AG20443 (cell line): ENCODE data around the gene ORMDL2.

Experiments used
- DNase-seq: peaks from one replicate; pipeline ENCODE4 v3.0.0; 2012; ENCODE audit warnings: low spot score, mixed read lengths

Gene ORMDL2, protein sequence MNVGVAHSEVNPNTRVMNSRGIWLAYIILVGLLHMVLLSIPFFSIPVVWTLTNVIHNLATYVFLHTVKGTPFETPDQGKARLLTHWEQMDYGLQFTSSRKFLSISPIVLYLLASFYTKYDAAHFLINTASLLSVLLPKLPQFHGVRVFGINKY

DNA sequence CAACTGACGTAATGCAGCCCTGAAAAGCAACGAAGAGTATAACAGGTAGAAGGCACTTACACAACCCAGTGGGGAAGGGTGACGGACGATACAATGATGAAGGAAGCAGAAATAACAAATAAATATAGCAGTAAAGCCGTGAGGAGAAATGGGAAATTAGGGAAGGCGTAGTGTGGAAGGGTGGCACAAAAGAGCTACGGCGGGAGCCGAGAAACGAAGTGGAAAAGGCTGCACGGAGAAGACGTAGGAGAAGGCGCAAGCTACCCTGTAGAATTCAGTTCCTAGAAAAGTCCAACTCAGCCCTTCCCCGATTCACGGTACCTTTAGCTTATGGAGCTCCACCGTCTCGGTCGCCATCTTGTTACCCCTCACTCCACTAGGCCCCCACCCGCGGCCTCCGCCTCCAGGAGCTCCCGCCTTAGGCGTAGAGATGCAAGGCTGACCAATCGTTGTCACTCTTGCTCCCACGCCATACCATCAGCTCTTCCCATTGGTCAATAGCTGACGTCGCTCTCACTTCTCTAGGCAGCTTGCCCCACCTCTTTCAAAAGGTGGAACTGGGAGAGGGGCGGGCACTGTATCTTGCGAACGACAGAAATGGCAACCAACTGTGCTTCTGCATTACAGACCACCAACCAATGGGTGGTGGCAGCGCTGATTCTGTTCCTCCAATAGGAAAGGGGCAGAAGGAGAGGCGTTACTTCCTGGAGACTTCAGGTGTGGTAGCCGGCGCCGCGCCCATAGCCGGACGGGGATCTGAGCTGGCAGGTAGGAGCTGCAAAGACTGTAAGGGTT lies at the start of gene ORMDL2, which contains the start of gene SARNP:
TSS of gene ORMDL2 (plus strand) at position 697 of the 795 bp plus-strand sequence. CDS start 959 bp downstream, outside the sequence.
TSS of gene SARNP (minus strand) at position 380 of the 795 bp plus-strand sequence. CDS start at position 357, 23 bp downstream.
- DNase-seq, result peak; percentile 97

DNA sequence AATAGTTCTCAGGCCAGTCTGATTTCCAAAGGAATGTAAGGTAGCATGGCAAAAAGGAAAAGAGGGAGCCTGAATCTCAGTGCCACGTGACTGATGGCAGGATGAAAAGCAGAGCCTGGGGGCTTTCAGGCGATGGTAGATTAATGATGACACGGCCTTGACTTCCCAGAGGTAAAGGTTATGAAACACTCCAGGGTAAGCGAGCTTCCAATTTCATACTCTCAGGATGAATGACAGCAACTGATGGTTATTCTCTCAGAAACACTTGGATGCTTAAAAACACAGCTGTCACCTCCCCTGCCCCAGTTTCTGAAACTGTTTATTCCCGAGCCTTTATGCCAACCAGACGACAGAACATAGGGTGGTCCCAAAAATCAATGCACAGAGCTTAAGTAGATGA lies 46.1 kb upstream of the ORMDL2 start:
- DNase-seq, result no peak

DNA sequence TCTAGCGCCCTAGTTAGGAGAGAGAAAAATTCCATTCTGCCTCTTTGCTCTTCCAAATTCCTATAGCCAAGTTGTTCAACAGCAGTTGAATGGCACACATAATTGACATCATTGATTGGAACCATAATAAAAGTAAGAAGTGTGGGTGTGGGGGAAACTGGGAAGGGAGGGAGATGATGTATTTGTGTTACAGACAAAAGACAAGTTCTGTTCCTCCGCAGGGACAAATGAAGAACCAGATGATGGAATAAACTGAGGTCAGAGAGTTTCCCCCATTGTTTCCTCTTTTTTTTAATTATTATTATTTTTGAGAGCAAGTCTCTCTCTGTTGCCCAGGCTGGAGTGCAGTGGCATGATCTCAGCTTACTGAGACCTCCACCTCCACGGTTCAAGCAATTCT lies 40.0 kb upstream of the ORMDL2 start:
- no peak for DNase-seq

DNA sequence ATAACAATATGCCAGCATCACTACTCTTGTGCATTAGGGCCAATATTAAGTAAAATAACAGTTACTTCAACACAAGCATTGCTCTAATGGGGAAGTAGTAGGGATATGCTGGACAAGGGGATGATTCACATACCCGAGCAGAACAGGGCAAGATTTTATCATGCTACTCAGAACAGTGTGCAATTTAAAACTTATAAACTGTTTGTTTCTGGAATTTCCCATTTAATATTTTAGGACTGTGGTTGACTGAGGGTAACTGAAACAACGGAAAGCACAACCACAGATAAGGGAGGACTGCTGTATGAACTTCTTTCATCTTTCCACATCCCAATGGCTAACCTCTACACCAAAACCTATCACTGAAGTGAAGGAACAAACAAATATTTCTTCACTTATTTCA lies 37.2 kb upstream of the ORMDL2 start:
- no peak for DNase-seq

DNA sequence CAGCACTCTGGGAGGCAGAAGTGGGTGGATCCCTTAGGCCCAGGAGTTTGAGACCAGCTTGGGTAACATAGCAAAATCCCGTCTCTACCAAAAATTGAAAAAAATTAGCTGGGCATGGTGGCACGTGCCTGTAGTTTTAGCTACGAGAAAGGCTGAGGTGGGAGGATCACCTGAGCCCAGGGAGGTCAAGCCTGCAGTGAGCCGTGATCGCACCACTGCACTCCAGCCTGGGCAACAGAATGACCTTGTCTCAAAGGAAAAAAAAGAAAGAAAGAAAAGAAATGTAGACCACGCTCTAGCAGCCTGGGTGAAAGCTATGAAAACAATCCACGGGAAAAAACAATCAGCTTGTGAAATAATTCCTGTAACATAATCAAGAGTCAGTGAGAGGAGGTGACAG lies 29.3 kb upstream of the ORMDL2 start:
- no peak for DNase-seq

DNA sequence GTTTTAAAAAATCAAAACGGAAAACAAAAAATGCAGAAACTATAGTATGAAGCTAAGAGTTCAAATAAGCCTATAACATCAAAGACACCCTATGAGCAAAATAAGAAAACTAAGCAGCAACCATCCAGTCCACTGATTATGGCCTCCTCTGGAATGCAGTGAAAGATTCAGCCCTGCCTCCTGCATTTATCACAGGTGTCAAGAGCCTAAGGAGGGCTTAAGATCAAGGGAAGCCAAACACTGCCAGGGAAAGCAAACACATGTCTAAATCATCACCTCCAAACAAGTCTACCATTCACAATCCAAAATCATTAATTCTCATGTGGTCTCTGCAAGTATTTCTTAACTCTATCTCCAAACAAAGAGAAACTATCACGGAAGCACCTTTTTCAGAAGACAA lies 28.7 kb upstream of the ORMDL2 start:
- DNase-seq, result no peak

DNA sequence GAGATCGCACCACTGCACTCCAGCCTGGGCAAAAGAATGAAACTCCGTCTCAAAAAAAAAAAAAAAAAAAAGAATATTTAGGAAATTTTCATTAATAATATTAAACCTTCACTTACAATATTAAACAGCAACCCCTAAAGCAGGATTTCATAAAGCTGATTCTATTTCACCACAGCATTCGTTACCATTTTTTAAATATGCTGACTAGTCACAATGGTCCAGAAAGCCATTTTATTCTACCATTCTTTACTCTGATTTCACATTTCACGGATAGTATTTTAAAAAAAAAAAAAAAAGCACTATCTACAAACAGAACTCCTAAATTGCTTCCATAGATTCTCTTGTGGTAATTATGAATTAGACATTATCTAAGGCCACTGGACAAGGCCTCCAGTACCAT lies 27.9 kb upstream of the ORMDL2 start:
- DNase-seq, result no peak

DNA sequence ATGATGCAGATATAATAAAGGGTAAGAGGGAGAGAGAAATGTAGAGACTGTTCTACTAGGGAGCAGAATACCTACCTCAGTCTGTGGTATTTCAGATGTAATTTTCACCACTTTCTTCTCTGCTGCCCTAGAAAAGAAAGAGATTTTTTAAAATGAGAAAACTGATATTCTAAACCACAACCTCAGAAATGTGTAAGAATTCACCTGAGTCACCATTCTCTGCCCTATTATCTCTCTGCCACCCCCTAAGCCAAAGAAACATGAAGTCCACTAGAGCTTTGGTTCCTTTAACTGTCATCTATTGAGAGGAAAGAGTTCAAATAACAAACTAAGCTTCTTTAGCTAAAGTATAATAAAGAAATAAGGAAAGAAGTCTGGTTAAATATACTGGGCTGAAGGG lies 21.9 kb upstream of the ORMDL2 start:
- no peak for DNase-seq

DNA sequence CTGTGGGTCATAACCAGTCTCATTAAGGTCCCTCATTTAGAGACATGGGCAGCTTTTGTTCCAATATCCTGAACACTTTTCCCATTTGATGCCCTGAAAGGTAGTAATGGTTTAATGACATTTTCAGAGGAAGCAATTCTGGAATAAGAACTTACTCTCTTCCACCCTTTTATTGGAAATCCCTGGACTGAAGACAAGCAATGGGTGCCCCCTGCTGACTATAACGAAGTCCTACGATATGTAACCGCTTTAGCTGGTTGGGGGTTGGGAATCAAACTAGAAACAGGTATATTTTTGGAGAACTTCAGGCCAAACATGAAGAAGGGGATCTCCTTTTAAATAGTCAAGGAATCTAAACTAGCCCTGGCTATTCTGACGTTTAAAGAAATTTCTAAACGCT lies 20.8 kb upstream of the ORMDL2 start:
- peak; percentile 45 for DNase-seq

DNA sequence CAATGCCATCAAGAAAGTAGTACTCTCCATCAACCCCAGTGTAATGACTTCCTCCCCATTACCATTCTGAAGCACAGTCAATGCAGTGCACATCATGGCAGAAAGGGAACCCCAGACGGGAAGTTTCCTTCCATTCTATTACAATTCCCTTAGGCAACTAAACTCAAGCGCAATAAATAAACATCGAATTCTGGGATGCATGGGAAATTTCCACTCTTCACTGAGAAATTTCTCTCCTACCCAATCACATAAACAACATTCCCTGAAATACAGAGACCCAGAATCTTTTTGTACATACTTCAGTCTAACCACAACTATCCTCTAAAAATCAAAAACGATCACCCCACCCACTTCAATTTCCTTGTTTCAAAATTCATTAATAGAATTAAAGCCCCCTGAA lies 20.3 kb upstream of the ORMDL2 start:
- DNase-seq, result no peak

DNA sequence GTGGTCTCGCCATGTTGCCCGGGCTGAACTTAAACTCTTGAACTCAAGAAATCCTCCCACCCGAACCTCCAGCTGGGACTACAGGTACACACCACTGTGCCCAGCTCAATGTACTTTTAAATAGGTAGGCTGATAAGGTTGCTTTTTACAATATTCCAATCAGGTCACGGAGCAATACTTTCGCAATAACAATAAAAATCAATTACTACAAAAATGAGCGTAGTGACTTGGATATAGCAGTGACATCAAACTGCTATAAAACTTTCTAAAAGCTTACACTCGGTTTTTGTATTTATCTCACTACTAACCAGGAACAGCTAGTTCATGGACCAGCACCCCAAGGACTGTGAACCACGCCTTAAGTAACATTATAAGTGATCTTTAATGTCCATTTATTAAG lies 10.9 kb upstream of the ORMDL2 start:
- DNase-seq, result no peak

DNA sequence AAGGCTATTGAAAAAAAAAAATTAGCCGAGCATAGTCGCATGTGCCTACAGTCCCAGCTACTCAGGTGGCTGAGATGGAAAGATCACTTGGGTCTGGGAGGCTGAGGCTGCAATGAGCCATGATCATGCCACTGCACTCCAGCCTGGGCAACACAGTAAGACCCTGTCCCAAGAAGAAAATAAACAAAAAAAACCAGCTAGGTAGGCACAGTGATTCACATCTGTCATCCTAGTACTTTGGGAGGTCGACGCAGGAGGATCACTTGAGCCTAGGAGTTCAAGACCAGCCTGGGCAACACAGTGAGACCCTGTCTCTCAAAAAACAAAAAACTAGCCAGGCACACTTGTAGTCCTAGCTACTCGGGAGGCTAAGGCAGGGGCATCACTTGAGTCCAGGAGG lies 8.6 kb upstream of the ORMDL2 start:
- DNase-seq, result no peak

DNA sequence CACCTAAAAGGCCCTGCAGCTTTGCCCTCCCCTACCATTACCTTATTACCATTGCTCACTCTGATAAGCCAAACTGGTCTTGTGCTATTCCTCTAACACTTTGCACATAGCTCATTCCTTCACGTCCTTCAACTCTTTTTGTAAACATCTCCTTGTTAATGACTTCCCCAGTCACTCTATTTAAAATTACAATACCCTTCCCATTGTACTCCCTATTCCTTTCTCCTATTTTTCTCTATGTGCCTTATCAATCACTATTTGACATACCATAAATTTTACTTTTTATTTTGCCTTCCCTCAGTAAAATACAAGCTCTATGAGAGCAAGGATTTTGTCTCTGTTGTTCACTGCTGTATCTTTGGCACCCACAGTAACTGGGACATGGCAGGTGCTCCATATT lies 5.8 kb upstream of the ORMDL2 start:
- no peak for DNase-seq

DNA sequence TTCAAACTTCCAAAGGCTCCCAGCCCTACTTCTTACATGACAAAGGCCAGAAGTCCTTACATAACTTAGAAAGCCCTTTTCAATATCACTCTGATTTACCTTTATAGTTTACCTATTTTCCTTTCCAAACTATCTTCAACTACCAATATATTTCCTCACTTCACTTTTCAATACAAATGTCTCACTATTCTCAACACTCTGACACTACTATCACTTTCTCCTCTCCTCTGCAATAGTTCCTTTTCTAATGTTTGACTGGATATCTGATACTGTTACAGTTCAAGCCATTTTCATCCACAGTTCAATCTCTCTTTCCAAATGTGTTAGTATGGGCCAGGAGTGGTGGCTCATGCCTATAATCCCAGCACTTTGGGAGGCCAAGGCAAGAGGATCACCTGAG lies 3.6 kb upstream of the ORMDL2 start:
- no peak for DNase-seq

DNA sequence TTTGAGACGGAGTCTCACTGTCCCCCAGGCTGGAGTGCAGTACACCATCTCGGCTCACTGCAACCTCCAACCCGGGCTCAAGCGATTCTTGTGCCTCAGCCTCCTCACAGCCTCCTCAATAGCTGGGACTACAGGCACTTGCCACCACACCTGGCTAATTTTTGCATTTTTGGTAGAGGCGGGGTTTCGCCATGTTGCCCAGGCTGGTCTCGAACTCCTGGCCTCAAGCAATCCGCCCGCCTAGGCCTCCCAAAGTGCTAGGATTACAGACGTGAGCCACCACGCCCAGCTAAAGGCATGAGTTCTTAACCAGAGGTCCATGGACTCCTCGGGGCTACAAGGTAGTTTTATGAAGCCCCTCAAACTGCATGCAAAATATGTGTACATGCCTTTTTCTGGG lies 2.4 kb upstream of the ORMDL2 start:
- no peak for DNase-seq

DNA sequence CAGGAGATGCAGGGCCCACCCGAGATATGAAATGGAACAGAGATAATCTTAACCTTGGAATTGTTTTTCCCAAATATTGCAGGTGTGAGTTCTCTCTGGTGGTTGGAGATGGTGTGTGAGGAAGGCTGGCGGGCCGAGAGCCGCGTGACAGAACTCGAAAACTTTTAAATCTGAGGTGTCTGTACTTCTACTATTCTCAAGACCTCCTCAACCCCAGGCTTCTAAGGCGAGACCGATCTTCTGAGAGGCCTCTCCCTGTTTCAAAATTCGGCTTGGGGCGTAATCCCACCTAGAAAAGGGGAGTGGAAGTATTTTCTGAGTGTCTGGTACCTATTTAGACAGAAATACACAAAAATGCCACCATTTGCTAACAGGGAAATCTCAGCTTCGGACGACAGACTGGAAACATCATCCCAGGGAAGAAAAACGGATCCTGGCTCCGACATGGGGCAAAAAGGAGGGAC lies 928 bp upstream of the ORMDL2 start:
- DNase-seq, result peak; percentile 42

DNA sequence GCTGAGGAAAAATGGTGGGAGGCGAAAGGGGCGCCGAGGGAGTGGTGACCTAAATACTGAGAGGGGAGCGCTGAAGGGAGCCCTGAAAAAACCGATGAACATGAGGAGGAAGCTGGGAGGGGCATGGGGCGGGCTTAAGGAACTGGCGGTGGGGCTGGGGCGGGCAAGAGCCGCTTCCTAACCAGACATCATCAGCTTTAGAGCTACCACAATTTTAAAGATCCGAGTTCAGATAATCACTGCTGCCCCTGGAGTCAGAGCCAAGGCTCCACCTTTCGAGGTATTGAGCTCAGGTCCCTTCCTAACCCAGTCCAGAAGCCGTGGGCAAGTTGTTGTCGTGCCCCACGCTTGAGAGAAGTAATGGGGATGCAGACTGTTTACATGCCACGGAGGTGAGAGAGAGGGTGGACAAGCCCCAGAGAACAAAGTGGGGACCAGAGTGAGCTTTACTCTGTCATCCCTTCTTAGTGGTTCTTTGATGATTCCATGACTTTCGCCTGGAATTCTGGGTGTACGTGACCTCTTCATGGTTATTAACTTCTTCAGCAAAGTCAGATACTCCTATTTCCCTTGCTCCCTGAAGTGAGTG lies 393 bp downstream of the ORMDL2 start:
- DNase-seq, result peak; percentile 71

DNA sequence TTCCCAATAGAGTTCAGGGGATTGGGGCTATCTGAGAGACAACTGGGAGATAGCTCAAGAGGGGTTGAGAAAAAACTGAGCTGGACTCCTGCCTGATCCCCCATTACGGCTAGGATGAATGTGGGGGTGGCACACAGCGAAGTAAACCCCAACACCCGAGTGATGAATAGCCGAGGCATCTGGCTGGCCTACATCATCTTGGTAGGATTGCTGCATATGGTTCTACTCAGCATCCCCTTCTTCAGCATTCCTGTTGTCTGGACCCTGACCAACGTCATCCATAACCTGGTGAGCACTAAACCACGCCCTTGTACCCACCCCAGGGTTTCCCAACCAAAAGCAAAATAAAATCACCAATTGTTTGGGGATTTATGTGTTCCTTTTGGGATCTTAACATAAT lies 1.0 kb downstream of the ORMDL2 start:
- DNase-seq, result peak; percentile 34

DNA sequence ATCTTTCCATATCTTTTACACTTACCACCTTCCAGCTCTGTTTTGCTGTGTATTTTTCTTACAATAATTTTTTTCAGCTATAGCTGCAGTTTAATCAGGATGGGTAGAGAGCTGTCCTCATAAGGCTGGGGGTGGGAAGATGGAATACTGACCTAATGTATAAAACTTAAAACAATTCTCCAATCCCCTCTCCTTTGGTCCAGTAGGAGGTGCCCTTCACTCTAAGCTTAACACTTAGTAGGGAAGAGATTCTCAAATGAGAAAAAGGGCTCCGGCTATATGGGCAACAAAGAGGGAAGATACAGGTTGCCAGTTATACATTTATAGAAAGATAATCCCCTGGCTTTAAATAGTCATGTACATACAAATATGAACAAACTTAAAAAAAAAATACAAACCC lies 2.8 kb downstream of the ORMDL2 start:
- DNase-seq, result no peak

DNA sequence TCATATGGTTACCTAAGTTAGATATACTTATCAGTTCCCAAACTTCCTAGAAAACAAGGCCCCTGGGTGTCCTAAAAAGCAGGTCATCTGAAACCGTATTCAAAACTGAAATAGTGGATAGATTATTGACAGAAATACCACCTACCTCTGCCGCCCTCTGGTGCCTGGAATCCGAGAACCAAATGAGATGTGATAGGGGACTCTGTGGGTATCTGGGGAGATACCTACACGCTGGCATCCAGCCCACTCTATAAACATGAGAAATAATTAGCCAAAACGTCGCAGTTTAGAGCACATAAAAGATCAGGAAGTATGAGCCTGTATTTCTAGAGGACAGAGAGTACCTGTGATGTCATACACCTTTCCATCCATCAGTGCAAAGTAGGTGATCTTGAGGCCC lies 4.4 kb downstream of the ORMDL2 start:
- no peak for DNase-seq

DNA sequence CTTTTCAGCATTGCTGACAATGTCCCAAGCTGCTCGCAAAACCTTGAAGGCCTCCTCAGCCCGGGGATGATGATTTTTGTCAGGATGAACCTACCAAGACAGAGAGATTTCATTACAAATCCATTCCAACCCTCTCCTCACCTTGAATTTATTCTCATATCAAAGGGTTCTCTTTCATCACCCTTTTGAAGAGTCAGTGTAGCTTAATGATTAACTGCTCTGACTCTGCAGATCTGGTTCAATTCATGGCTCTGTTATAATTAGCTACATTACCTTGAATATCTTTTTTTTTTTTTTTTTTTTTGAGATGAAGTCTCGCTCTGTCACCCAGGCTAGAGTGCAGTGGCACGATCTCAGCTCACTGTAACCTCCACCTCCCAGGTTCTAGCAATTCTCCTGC lies 5.6 kb downstream of the ORMDL2 start:
- no peak for DNase-seq

DNA sequence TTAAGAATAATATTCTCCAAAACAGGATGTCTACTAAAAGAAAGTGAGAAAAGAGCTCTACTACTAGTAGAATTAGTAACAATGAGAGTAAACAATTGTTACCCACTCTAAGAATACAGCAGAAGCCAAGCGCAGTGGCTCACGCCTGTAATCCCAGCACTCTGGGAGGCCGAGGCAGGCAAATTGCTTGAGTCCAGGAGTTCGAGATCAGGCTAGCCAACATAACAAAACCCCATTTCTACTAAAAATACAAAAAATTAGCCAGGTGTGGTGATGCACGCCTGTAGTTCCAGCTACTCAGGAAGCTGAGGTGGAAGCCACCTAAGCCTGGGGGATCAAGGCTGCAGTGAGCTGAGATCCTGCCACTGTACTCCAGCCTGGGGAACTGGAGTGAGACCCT lies 6.9 kb downstream of the ORMDL2 start:
- no peak for DNase-seq

DNA sequence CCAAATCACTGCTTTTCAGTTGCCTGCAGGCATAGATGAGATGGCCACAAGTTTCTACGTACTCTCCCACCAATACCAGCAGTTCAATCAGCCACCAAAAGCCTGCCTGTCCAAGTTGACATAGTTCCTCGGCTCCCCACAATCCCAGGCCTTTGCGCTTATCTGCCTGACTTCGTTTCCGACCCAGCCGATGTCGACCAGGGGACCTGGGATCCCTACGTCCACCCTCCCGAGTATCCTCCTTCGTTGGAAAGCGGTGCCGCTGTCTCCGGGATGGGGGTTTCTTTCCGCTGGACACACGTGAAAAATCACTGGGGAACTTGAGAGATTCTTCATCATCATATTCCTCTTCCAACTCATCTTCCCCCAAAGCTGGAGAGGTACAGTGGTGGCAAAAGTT lies 10.0 kb downstream of the ORMDL2 start:
- no peak for DNase-seq
